ENCODE measurements around the gene DOK6. TPM values are rescaled to one million over a fixed set of nuclear protein-coding genes. Genes with fewer than 3 reads are reported as not detected.
"Not testable (repeated sequence)": the region's sequence is repeated elsewhere in the genome, so short reads cannot be mapped to it uniquely, and the experiment has no call there.

DOK6 gene
- total RNA-seq, 1 experiment from 2014 or later: not detected

- H3F3A ChIP-seq (ENCODE audit: insufficient read depth, low read depth): no peaks in the 10 kb centered on the region
- H3K27ac ChIP-seq: no peak overlapping the region
- DNase-seq: no peak
- CTCF ChIA-PET: no interaction called here
- BruUV-seq (replicated peaks): no TSS peak
- H3K4me2 ChIP-seq: no peak overlapping the region
- no peak for TF ChIP-seq CTCF (conservative IDR thresholded peaks at IDR 0.05)
- TF ChIP-seq EZH2 (IDR thresholded peaks at IDR 0.05; ENCODE audit: low read depth): no peak
- no peak overlapping the region for H2AFZ ChIP-seq
- H3K27me3 ChIP-seq (ENCODE audit: insufficient read depth, low read depth): no peaks in the 10 kb centered on the region; the same call in 1 of the 2 replicates
- H4K20me1 ChIP-seq (ENCODE audit: insufficient read depth): no peaks in the 10 kb centered on the region
- intact Hi-C loops (cut with micrococcal nuclease; ENCODE audit: unreplicated experiment): no loop called here
- no peaks in the 10 kb centered on the region for H3K36me3 ChIP-seq (ENCODE audit: low read depth)
- H3K79me2 ChIP-seq (ENCODE audit: low read depth): no peaks in the 10 kb centered on the region
- H3K9me3 ChIP-seq (ENCODE audit: insufficient read depth, low read depth): no peaks in the 10 kb centered on the region
- H3K4me1 ChIP-seq (replicated peaks; ENCODE audit: insufficient read depth): no peaks in the 10 kb centered on the region
- no peak overlapping the region for H3K4me3 ChIP-seq
- POLR2A ChIA-PET (ENCODE audit: unreplicated experiment): no interaction called here
- H3K9me2 ChIP-seq (ENCODE audit: insufficient read depth): no peaks in the 10 kb centered on the region
These were observed 257.4 kb downstream of the DOK6 start for GRCh38 chr18:69658103-69658502.

GRCh38 chr18:69658685-69659084 lies 258.0 kb downstream of the DOK6 start:
- Histone ChIP-seq H3K4me2 (no peak overlapping the region), H3K4me3 (no peak overlapping the region), H3K9me3 (ENCODE audit: insufficient read depth, low read depth) (no peaks in the 10 kb centered on the region), H3K9me2 (ENCODE audit: insufficient read depth) (no peaks in the 10 kb centered on the region), H3K4me1 (replicated peaks; ENCODE audit: insufficient read depth) (no peaks in the 10 kb centered on the region), H2AFZ (no peak overlapping the region), H3K79me2 (ENCODE audit: low read depth) (no peaks in the 10 kb centered on the region), H3K36me3 (ENCODE audit: low read depth) (no peaks in the 10 kb centered on the region), H4K20me1 (ENCODE audit: insufficient read depth) (no peaks in the 10 kb centered on the region), H3F3A (ENCODE audit: insufficient read depth, low read depth) (no peaks in the 10 kb centered on the region), H3K27ac (no peak overlapping the region), H3K27me3 (ENCODE audit: insufficient read depth, low read depth) (no peaks in the 10 kb centered on the region; the same call in 1 of the 2 replicates)
- POLR2A ChIA-PET (ENCODE audit: unreplicated experiment): no interaction called here
- no peak for DNase-seq
- TF ChIP-seq EZH2 (IDR thresholded peaks at IDR 0.05; ENCODE audit: low read depth) (no peak), CTCF (conservative IDR thresholded peaks at IDR 0.05) (no peak)
- intact Hi-C loops (cut with micrococcal nuclease; ENCODE audit: unreplicated experiment): no loop called here
- CTCF ChIA-PET: no interaction called here
- BruUV-seq (replicated peaks): no TSS peak

GRCh38 chr18:69659142-69659651 lies 258.5 kb downstream of the DOK6 start:
- no peak overlapping the region for H3K27ac ChIP-seq
- no peak overlapping the region for H2AFZ ChIP-seq
- ChIA-PET POLR2A (ENCODE audit: unreplicated experiment) (no interaction called here), CTCF (no interaction called here)
- no peaks in the 10 kb centered on the region for H3K9me3 ChIP-seq (ENCODE audit: insufficient read depth, low read depth)
- no peaks in the 10 kb centered on the region for H3K79me2 ChIP-seq (ENCODE audit: low read depth)
- no TSS peak for BruUV-seq (replicated peaks)
- no peaks in the 10 kb centered on the region for H3K4me1 ChIP-seq (replicated peaks; ENCODE audit: insufficient read depth)
- intact Hi-C loops (cut with micrococcal nuclease; ENCODE audit: unreplicated experiment): no loop called here
- no peak for TF ChIP-seq CTCF (conservative IDR thresholded peaks at IDR 0.05)
- TF ChIP-seq EZH2 (IDR thresholded peaks at IDR 0.05; ENCODE audit: low read depth): no peak
- H4K20me1 ChIP-seq (ENCODE audit: insufficient read depth): no peaks in the 10 kb centered on the region
- no peak for DNase-seq
- no peaks in the 10 kb centered on the region; the same call in 1 of the 2 replicates for H3K27me3 ChIP-seq (ENCODE audit: insufficient read depth, low read depth)
- no peaks in the 10 kb centered on the region for H3K9me2 ChIP-seq (ENCODE audit: insufficient read depth)
- H3F3A ChIP-seq (ENCODE audit: insufficient read depth, low read depth): no peaks in the 10 kb centered on the region
- H3K36me3 ChIP-seq (ENCODE audit: low read depth): no peaks in the 10 kb centered on the region
- H3K4me2 ChIP-seq: no peak overlapping the region
- H3K4me3 ChIP-seq: no peak overlapping the region

- H3K27me3 ChIP-seq (ENCODE audit: insufficient read depth, low read depth); BruUV-seq (replicated peaks); H3K4me3 ChIP-seq; H3K79me2 ChIP-seq (ENCODE audit: low read depth); H3K36me3 ChIP-seq (ENCODE audit: low read depth); POLR2A ChIA-PET (ENCODE audit: unreplicated experiment); CTCF ChIA-PET; H4K20me1 ChIP-seq (ENCODE audit: insufficient read depth); H3K9me3 ChIP-seq (ENCODE audit: insufficient read depth, low read depth); H2AFZ ChIP-seq; intact Hi-C loops (cut with micrococcal nuclease; ENCODE audit: unreplicated experiment); H3F3A ChIP-seq (ENCODE audit: insufficient read depth, low read depth); DNase-seq; H3K4me2 ChIP-seq; H3K9me2 ChIP-seq (ENCODE audit: insufficient read depth); H3K4me1 ChIP-seq (replicated peaks; ENCODE audit: insufficient read depth); H3K27ac ChIP-seq: not testable (repeated sequence)
These were observed 261.4 kb downstream of the DOK6 start for GRCh38 chr18:69662090-69662489.

Data from PC-9 (cell line).